Endodermal cell (in vitro differentiated cells): ENCODE data around the gene SH3BP2. TPM values are rescaled to one million over a fixed set of nuclear protein-coding genes. Genes with fewer than 3 reads are reported as not detected.

Source experiments
- DNase-seq: peaks from one replicate; pipeline ENCODE4 v3.0.0-alpha.2; 2017
- H3K27ac ChIP-seq: 2 replicates; pipeline ENCODE4 v1.5.1; 2013; ENCODE audit warnings: mild to moderate bottlenecking, low read depth, low read length, moderate library complexity
- H3K27me3 ChIP-seq: 2 replicates; pipeline ENCODE4 v1.6.1; 2013; ENCODE audit warnings: mild to moderate bottlenecking, low read length, moderate library complexity; ENCODE audit not compliant: insufficient read depth, control insufficient read depth, poor library complexity, severe bottlenecking
- H3K36me3 ChIP-seq: 2 replicates; pipeline ENCODE4 v1.7.0; 2013; ENCODE audit warnings: mild to moderate bottlenecking, low read length, moderate library complexity; ENCODE audit not compliant: control insufficient read depth, insufficient read depth
- H3K4me1 ChIP-seq: one replicate; pipeline ENCODE4 v1.7.0; 2013; ENCODE audit warnings: low read length; ENCODE audit not compliant: control insufficient read depth, insufficient read depth
- H3K4me3 ChIP-seq: 2 replicates; pipeline ENCODE4 v1.5.1; 2013; ENCODE audit warnings: mild to moderate bottlenecking, low read length, moderate library complexity
- H3K9ac ChIP-seq: 2 replicates; pipeline ENCODE4 v1.6.1; 2013; ENCODE audit warnings: mild to moderate bottlenecking, low read length, moderate library complexity; ENCODE audit not compliant: poor library complexity, severe bottlenecking; ENCODE audit errors: extremely low read depth
- H3K9me3 ChIP-seq: 2 replicates; pipeline ENCODE4 v1.6.1; 2013; ENCODE audit warnings: mild to moderate bottlenecking, low read length, moderate library complexity; ENCODE audit not compliant: control insufficient read depth
- H3K27ac Mint-ChIP-seq: 2 replicates; pipeline ENCODE4 v1.8.0; 2020; ENCODE audit warnings: mixed read lengths
- H3K27me3 Mint-ChIP-seq: 2 replicates; pipeline ENCODE4 v1.8.0; 2021; ENCODE audit warnings: mild to moderate bottlenecking, mixed read lengths; ENCODE audit not compliant: insufficient read depth
- H3K36me3 Mint-ChIP-seq: 2 replicates; pipeline ENCODE4 v1.8.0; 2020; ENCODE audit warnings: low read depth, mixed read lengths
- H3K4me1 Mint-ChIP-seq: 2 replicates; pipeline ENCODE4 v1.8.0; 2020; ENCODE audit warnings: mixed read lengths
- H3K4me3 Mint-ChIP-seq: 2 replicates; pipeline ENCODE4 v1.8.0; 2020; ENCODE audit warnings: mild to moderate bottlenecking, moderate library complexity, mixed read lengths
- H3K9me3 Mint-ChIP-seq: 2 replicates; pipeline ENCODE4 v1.8.0; 2020; ENCODE audit warnings: mild to moderate bottlenecking, mixed read lengths
- CTCF ChIP-seq: fragments of 200-600 bp; sonication (generic); conservative IDR thresholded peaks from 2 replicates; pipeline ENCODE4 v1.5.0; 2021; ENCODE audit warnings: antibody characterized with exemption, mild to moderate bottlenecking
- WGBS, 2 experiments: methylation state at CpG; one replicate each; pipeline versions ENCODE4 v1.1.5 to v1.1.7; 2013; ENCODE audit warnings: missing lambda C conversion rate in 2 of 2, mixed read lengths in 1 of 2; ENCODE audit not compliant: insufficient coverage in 1 of 2, insufficient read length in 1 of 2; 5-methylcytosine and 5-hydroxymethylcytosine counted together
- total RNA-seq, 2 donors: library from RNA; stranded (reverse); fragmentation: NEBNext Ultra II Directional in 1 of 2; extraction: Animal tissue kit (Norgen Biotek cat#: 25700) in 1 of 2; gene quantifications; 2 replicates in 1 of 2; 3 replicates in 1 of 2; pipeline ENCODE4 v1.2.1, GENCODE V29; 2021

The SH3BP2 gene
- total RNA-seq, 2 donors from 2014 or later = 40.5 to 43.8 TPM

GRCh38 chr4:2810388-2810787 is 17.5 kb downstream of the SH3BP2 start:
- no peaks in the 10 kb centered on the region for H3K9me3 Mint-ChIP-seq
- H3K4me1 Mint-ChIP-seq = no peaks in the 10 kb centered on the region
- Histone ChIP-seq H3K27me3 (no peaks in the 10 kb centered on the region), H3K4me1 (no peaks in the 10 kb centered on the region), H3K36me3 (no peaks in the 10 kb centered on the region), H3K27ac (no peak overlapping the region), H3K9ac (no peak overlapping the region), H3K4me3 (no peak overlapping the region), H3K9me3 (no peaks in the 10 kb centered on the region)
- no peak for TF ChIP-seq CTCF
- no peaks in the 10 kb centered on the region for H3K36me3 Mint-ChIP-seq
- DNase-seq = no peak
- H3K27me3 Mint-ChIP-seq = no peaks in the 10 kb centered on the region
- H3K27ac Mint-ChIP-seq = no peak overlapping the region
- 93 to 94% methylated on average over 6 to 10 of the region's 10 CpGs for WGBS, 2 experiments
- H3K4me3 Mint-ChIP-seq = no peak overlapping the region

GRCh38 chr4:2811830-2812611 is 19.1 kb downstream of the SH3BP2 start:
- H3K27me3 Mint-ChIP-seq = peaks cover 5% of the 10 kb centered on the region
- H3K27ac ChIP-seq = no peak overlapping the region

GRCh38 chr4:2812612-2813354 is 19.9 kb downstream of the SH3BP2 start:
- TF ChIP-seq CTCF = no peak
- no peaks in the 10 kb centered on the region for H3K4me1 ChIP-seq
- H3K4me3 Mint-ChIP-seq = no peak overlapping the region
- DNase-seq = no peak
- peaks cover 5% of the 10 kb centered on the region for H3K9me3 Mint-ChIP-seq
- no peaks in the 10 kb centered on the region for H3K4me1 Mint-ChIP-seq
- no peaks in the 10 kb centered on the region for H3K36me3 Mint-ChIP-seq
- H3K27me3 ChIP-seq = no peaks in the 10 kb centered on the region
- no peak overlapping the region for H3K27ac Mint-ChIP-seq
- H3K27ac ChIP-seq = no peak overlapping the region
- H3K27me3 Mint-ChIP-seq = peaks cover 7% of the 10 kb centered on the region
- H3K9ac ChIP-seq = no peak overlapping the region
- WGBS, 2 experiments = 84 to 93% methylated on average over 4 to 19 of the region's 20 CpGs
- no peaks in the 10 kb centered on the region for H3K36me3 ChIP-seq
- H3K4me3 ChIP-seq = no peak overlapping the region
- no peaks in the 10 kb centered on the region for H3K9me3 ChIP-seq

More at GRCh38 chr4:2811830-2812611, 19.1 kb downstream of the SH3BP2 start:
- no peak for TF ChIP-seq CTCF
- Histone ChIP-seq H3K4me3 (no peak overlapping the region), H3K27me3 (no peaks in the 10 kb centered on the region), H3K9me3 (no peaks in the 10 kb centered on the region), H3K4me1 (no peaks in the 10 kb centered on the region), H3K9ac (no peak overlapping the region), H3K36me3 (no peaks in the 10 kb centered on the region)
- Mint-ChIP-seq H3K4me1 (no peaks in the 10 kb centered on the region), H3K4me3 (no peak overlapping the region), H3K9me3 (peaks cover 5% of the 10 kb centered on the region), H3K27ac (peak overlapping the region; percentile 83), H3K36me3 (no peaks in the 10 kb centered on the region)
- WGBS, 2 experiments = 88% methylated on average over 10 to 21 of the region's 21 CpGs
- DNase-seq = peak; percentile 84
